Left hindlimb (tissue), 1 donor: ENCODE results near the gene CNNM4.

Experiments used
- DNase-seq: peaks from one replicate; pipeline ENCODE4 v3.0.0-alpha.2; 2018

Gene CNNM4

DNA sequence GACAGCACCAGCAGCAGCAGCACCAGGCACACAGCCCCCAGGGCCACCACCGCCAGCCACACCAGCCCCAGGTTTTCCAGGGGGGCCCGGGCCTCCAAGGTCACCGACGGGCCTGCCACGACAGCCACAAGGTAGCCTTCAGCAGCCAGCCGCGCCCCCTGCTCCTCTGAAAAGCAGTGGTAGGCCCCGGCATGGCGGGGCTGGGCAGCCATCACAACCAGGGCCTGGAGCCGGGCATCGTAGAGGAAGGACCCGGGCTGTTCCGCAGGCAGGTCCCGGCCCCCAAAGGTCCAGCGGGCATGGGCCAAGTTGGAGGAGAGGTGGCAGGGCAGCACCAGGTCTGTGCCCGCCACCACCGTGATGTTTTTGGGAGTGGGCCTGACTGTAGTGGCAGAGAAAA, 100.4 kb downstream of the CNNM4 start:
- no peak for DNase-seq
